Mucosa of gallbladder (tissue), 1 donor: ENCODE results near the gene RAX2. TPM values are rescaled to one million over a fixed set of nuclear protein-coding genes. Genes with fewer than 3 reads are reported as not detected.
"Not testable (repeated sequence)": the region's sequence is repeated elsewhere in the genome, so short reads cannot be mapped to it uniquely, and the experiment has no call there.

ENCODE experiments used
- DNase-seq: peaks from one replicate; pipeline ENCODE4 v3.0.0-alpha.2; 2020; ENCODE audit warnings: low spot score
- total RNA-seq: library from RNA; stranded (reverse); gene quantifications from one replicate; pipeline ENCODE4 v1.2.1, GENCODE V29; 2021
- donor health status: DM: no; HTN: no; CAD: no.

Gene RAX2
- total RNA-seq, 1 donor from 2014 or later, result not detected

GRCh38 chr19:3778104-3778867 is 6.3 kb upstream of the RAX2 start:
- DNase-seq, result no peak

DNA sequence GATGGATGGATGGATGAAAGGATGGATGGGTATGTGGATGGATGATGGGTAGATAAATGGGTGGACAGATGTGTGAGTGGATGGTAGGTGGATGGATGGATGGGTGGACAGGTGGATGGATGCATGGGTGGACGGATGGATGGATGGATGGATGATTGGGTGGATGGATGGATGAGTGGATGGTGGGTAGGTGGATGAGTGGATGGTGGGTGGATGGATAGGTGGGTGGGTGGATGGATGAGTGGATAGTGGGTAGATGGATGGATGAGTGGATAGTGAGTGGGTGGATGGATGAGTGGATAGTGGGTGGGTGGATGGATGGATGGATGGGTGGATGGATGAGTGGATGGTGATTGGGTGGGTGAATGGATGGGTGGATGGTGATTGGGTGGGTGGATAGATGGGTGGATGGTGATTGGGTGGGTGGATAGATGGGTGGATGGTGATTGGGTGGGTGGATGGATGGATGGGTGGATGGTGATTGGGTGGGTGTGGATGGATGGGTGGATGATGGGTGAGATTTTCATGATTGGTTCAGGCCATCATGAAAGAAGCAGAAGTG is 4.5 kb upstream of the RAX2 start:
- DNase-seq, result no peak

DNA sequence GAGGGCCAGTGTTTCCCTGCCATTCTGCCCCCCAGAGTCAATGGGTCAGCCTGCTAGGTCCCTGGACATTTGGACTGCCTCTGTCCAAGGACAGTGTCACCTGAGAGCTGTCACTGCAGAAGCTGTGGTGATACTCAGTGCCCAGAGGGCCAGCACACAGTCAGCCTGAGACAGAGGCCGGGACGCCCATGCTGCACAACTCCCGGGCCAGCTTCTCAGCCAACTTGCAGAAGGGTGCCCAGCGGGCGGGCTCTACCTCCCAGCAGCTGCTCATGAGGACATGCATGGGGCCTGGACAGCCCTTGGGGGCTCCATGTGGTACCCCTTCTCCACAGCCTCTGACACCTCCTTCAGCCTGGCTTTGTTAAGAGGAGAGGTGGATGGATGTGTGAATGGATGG is 3.8 kb upstream of the RAX2 start:
- DNase-seq, result no peak

DNA sequence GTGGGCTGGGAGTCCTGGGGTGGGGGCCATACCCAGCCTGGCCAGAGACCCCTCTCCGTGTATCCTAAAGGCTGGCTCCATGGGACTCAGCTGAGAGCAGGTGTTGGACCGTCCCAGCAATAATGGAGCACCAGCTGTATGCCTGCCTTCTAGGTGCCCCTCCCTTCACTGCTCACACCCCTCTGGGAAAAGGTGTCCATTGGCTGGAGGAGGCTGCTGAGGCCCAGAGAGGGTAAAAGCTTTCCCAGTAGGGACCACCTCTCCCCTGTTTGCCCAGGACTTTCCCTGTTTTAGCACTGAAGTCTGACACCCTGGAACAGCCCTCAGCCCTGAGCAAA is 3.3 kb upstream of the RAX2 start:
- no peak for DNase-seq

DNA sequence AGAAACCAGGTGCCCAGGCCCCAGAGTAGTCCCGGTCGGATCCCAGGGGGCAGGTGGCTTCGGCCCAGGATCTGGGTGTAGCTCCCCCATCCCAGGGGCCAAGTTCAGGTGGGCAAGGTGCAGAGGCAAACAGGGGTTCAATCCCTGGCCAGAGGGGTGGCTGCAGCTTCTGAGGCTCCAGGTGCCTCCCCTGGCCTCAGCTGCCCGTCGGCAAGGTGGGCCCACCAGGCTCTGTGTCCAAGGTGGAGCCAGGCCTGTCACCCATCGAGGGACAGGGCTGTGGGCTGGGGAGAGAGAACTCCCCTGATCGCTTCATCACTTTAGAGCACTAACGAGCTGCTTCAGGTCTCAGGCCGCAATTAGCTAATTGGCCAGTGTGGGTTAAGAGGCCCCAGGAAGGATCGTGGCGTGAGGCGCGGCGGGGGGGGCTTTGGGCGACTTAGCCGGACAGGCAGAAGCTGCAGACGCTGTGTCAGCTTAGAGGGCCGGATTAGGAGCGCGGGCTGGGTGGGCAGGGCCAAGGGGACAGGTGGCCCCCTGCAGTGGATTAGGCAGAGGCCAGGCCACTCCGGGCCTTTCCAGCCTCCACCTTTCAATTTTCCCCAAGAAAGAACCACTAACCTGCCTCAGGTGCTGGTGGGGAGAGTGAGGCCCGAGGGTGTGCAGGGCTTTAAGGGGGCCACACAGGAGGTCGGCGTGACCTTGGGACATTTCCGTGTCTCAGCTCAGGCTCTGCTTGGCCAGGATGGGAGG is 2.8 kb upstream of the RAX2 start:
- DNase-seq, result no peak

- DNase-seq, result no peak
Measured at GRCh38 chr19:3773814-3774515, 1.9 kb upstream of the RAX2 start.

GRCh38 chr19:3771000-3771905 is 775 bp downstream of the RAX2 start:
- DNase-seq, result no peak

DNA sequence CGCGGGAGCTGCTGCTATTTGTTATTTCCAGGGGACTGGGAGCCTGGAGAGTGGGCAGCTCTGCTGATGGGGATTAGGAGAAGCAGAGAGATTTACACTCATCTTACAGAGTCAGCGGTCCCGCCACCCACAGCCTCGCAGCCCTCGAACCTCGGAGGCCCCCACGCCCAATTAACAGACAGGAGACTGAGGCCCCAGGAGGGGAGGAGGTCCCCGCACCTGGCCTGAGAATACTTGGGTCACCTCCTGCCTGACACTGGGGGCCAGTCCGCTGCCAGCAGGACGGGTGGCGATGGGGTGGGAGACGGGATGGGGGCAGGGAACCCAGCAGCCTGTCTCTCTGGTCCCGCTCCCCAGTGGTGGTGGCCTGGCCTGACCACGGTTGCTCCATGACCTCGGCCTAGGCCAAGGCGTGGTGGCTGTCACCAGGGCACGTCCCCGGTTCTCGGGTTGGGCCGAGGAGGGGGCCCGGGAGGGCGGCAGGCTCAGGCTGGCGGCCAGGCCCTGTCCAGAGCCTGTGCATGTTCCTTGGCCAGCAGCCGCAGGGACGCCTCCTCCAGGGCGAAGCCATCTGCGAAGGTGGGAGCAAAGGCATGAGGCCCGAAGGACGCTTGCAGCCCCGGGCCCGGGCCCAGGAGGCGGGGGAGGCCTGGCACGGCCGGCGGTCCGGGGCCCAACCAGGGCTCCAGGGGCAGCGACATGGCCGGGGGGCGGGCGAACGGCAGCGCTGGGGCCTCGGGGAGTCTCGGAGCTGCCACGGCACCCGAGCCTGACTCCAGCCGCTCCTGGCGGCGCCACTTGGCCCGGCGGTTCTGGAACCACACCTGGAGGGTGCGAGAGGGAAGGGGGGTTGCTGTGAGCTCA is 1.7 kb downstream of the RAX2 start:
- no peak for DNase-seq

DNA sequence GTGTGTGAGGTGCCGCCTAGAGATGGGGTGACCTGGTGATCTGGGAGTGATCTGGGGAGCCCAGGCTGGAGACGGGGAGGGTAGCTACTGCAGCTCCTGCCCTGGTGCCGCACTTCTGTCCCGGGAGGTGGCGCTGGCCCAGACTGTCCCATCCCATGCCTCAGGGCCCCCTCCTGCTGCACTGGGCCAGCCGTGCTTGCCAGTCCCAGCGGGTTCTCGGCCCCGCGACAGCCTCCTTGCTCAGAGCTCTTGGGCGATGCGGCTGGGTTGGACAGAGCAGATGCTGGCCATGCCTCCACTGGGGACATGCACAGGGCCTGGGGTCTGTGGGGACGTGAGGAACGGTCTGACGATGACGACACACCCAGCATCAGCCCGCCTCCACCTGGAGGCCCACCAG is 2.5 kb downstream of the RAX2 start:
- DNase-seq, result no peak

GRCh38 chr19:3768748-3769099 is 3.3 kb downstream of the RAX2 start:
- no peak for DNase-seq

- no peak for DNase-seq
Measured at GRCh38 chr19:3768015-3768747, 3.8 kb downstream of the RAX2 start.

GRCh38 chr19:3767050-3767449 is 5.0 kb downstream of the RAX2 start:
- DNase-seq, result no peak

- no peak for DNase-seq
Measured at GRCh38 chr19:3766520-3766919, 5.5 kb downstream of the RAX2 start.

GRCh38 chr19:3765757-3766156 is 6.3 kb downstream of the RAX2 start:
- not testable (repeated sequence) for DNase-seq

DNA sequence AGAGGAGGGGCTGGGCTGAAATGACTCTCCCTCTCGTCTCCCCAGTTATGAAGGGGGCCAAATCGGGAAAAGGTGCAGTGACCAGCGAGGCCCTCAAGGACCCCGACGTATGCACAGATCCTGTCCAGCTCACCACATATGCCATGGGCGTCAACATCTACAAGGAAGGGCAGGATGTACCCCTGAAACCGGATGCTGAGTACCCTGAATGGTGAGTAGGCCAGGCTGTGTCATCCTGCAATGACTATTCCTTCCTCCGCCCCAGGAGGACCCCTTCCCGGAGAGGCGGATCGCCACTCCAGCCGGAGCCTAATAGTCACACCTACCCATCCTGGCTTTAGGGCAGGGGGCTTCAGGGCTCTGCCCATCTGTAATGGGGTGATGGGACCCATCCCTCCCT is 6.9 kb downstream of the RAX2 start:
- DNase-seq, result no peak

GRCh38 chr19:3762501-3763459 is 9.2 kb downstream of the RAX2 start, which contains the start of gene MRPL54:
MRPL54 (plus strand) TSS chr19:3762682; CDS start chr19:3762701, 19 bp downstream.
- DNase-seq, result peak; percentile 100

DNA sequence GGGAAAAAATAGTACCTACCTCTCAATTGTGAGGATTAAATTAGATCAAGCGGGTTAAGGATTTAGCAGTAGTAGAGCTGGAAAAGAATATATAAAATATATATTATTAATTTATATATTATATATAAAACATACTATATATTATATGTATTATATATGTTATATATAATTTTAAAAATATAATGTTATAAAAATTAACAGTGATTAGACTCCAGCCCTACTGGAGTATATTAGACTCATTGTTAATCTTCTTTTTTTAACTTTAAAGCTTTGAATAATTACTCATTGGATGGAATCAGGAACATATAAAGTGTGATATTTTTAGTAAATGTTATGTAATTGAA is 9.9 kb downstream of the RAX2 start:
- no peak for DNase-seq

DNA sequence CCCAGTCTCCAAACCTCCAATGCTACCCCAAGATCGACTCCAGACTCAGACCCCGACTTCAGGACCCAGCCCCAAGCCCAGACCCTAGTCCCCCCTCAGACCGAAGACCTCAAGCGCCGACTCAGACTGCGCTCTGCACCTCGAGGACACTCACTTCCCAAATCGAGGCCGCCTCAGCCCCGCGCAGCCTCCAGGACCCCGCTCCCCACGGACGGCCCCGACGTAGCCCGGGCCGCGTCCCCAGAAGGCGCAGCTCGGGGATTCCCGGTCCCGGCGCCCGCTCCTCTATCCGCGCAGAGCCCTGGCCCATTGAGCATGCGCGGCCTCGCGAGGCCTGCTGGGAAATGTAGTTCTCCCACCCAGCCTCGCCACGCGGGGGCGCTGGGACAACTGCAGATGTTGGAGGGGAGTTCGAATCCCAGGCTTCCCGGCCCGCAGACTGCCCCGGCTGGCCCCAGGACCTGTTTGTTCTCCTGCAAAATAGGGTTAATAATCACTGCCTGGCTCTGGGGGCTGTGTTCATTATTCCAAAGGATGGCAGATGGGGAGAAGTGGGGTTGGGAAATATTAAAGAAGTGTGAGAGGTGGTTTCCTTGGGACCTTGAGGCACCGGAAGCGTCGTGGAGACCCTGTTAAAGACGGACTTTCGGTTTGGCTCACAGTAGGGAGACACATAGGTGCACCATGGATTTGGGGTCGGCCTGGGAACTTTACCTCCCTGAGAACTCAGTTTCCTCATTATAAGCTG is 10.5 kb downstream of the RAX2 start, which contains the start of gene APBA3:
Gene APBA3, minus strand, starts transcription at position 311 of the 748 bp plus-strand sequence. CDS start 1,428 bp downstream, outside the sequence.
- peak; percentile 92 for DNase-seq
